GM12878 (cell line): ENCODE data around the gene PRKCE. TPM values are rescaled to one million over a fixed set of nuclear protein-coding genes. Genes with fewer than 3 reads are reported as not detected.

Experiments used
- ATAC-seq: fragments of 200-7000 bp; cut with Tn5 transposase; 3 replicates; pipeline ENCODE4 v1.9.1; 2020; ENCODE audit warnings: mild to moderate bottlenecking, moderate library complexity
- BruUV-seq: library from RNA; stranded (reverse); fragments of 400-500 nt; replicated peaks from 2 replicates; lab custom pipeline; 2021; lab: Mats Ljungman, UMichigan
- CTCF ChIA-PET: fragments of 300-600 bp; sonication (Branson Sonifier 250); formaldehyde crosslinking; extraction: SDS; loops from one replicate; lab custom pipeline; 2021; ENCODE audit warnings: inconsistent platforms; lab: Yijun Ruan, JAX
- POLR2A ChIA-PET: fragments of 350-600 bp; formaldehyde crosslinking; extraction: SDS; loops from one replicate; lab custom pipeline; 2021; ENCODE audit warnings: inconsistent platforms; lab: Charles Lee
- RAD21 ChIA-PET: fragments of 300-600 bp; sonication (Branson Sonifier 250); formaldehyde crosslinking; loops from one replicate; lab custom pipeline; 2023; ENCODE audit warnings: antibody characterized with exemption; ENCODE audit not compliant: unreplicated experiment; lab: Charles Lee
- SMC1A ChIA-PET: fragments of 300-600 bp; sonication (Branson Sonifier 250); formaldehyde crosslinking; loops from one replicate; lab custom pipeline; 2023; ENCODE audit not compliant: unreplicated experiment, uncharacterized antibody; lab: Charles Lee
- DNase-seq: peaks from one replicate; pipeline ENCODE4 v3.0.0-alpha.2; 2011; ENCODE audit warnings: low read depth, low spot score
- FAIRE-seq: peaks from 3 replicates; lab custom pipeline; 2011; peaks lifted over from hg19 to GRCh38; lab: Jason Lieb, UNC
- H2AFZ ChIP-seq: 2 replicates; pipeline ENCODE4 v1.6.0; 2011; ENCODE audit warnings: low read depth, low read length, control low read depth; ENCODE audit not compliant: control insufficient read depth
- H3K27ac ChIP-seq: 2 replicates; pipeline ENCODE4 v1.5.1; 2011; ENCODE audit warnings: control low read depth; ENCODE audit not compliant: control insufficient read depth, insufficient read depth
- H3K27me3 ChIP-seq, 2 experiments: replicated peaks in 1 of 2; 2 replicates each; pipeline versions ENCODE4 v1.6.0 to v1.6.1; 2011; ENCODE audit warnings: low read length in 1 of 2; ENCODE audit not compliant: control insufficient read depth in 2 of 2, insufficient read depth in 2 of 2
- H3K36me3 ChIP-seq, 2 experiments: 2 replicates each; pipeline ENCODE4 v1.5.1; 2011; ENCODE audit warnings: low read length in 1 of 2; ENCODE audit not compliant: control insufficient read depth in 2 of 2, insufficient read depth in 2 of 2
- H3K4me1 ChIP-seq: 2 replicates; pipeline ENCODE4 v1.6.1; 2011; ENCODE audit warnings: mild to moderate bottlenecking, low read length, moderate library complexity, mixed read lengths; ENCODE audit not compliant: control insufficient read depth, insufficient read depth
- H3K4me2 ChIP-seq: 2 replicates; pipeline ENCODE4 v1.6.0; 2011; ENCODE audit warnings: control low read depth; ENCODE audit not compliant: control insufficient read depth, insufficient read depth
- H3K4me3 ChIP-seq: fragments of 200-600 bp; sonication (generic); 2 replicates; pipeline ENCODE4 v1.5.1; 2016
- H3K79me2 ChIP-seq: 2 replicates; pipeline ENCODE4 v1.6.0; 2011; ENCODE audit warnings: low read length; ENCODE audit not compliant: control insufficient read depth, insufficient read depth
- H3K9ac ChIP-seq: 2 replicates; pipeline ENCODE4 v1.8.0; 2011; ENCODE audit warnings: low read length, control low read depth, mixed read lengths; ENCODE audit not compliant: control insufficient read depth, insufficient read depth
- H3K9me3 ChIP-seq: replicated peaks from 3 replicates; pipeline ENCODE4 v1.5.1; 2011; ENCODE audit warnings: mild to moderate bottlenecking, low read length; ENCODE audit not compliant: control insufficient read depth, insufficient read depth
- H4K20me1 ChIP-seq: 2 replicates; pipeline ENCODE4 v1.6.0; 2011; ENCODE audit not compliant: control insufficient read depth, insufficient read depth
- BACH1 ChIP-seq: fragments of 450-650 bp; IDR thresholded peaks from 2 replicates; pipeline ENCODE4 v1.6.1; 2017; ENCODE audit warnings: mild to moderate bottlenecking, borderline replicate concordance
- FOXK2 ChIP-seq: fragments of 450-650 bp; IDR thresholded peaks from 2 replicates; pipeline ENCODE4 v1.6.1; 2017; ENCODE audit warnings: mild to moderate bottlenecking, moderate library complexity
- KAT2A ChIP-seq: conservative IDR thresholded peaks from 2 replicates; pipeline ENCODE4 v1.6.1; 2011; ENCODE audit warnings: low read depth, low read length; ENCODE audit not compliant: control insufficient read depth
- LARP7 ChIP-seq: fragments of 450-650 bp; IDR thresholded peaks from 2 replicates; pipeline ENCODE4 v1.6.1; 2017; ENCODE audit warnings: mild to moderate bottlenecking
- RAD51 ChIP-seq: fragments of 450-650 bp; IDR thresholded peaks from 2 replicates; pipeline ENCODE4 v1.6.1; 2016; ENCODE audit warnings: moderate library complexity, mild to moderate bottlenecking, inconsistent platforms
- RBBP5 ChIP-seq: fragments of 200-600 bp; sonication (generic); conservative IDR thresholded peaks from 2 replicates; pipeline ENCODE4 v1.6.1; 2016
- SKIL ChIP-seq: fragments of 450-650 bp; IDR thresholded peaks from 2 replicates; pipeline ENCODE4 v1.6.1; 2017; ENCODE audit warnings: mild to moderate bottlenecking, low read depth, inconsistent platforms; ENCODE audit not compliant: poor library complexity, severe bottlenecking
- WGBS: methylation state at CpG from one replicate; pipeline ENCODE4 v1.1.6; 2016; ENCODE audit warnings: low lambda C conversion rate; ENCODE audit not compliant: insufficient replicate concordance, insufficient coverage; ENCODE audit errors: missing lambda C conversion rate; 5-methylcytosine and 5-hydroxymethylcytosine counted together
- in situ Hi-C: fragments of 300-500 bp; cut with MboI; formaldehyde crosslinking; loops from 9 replicates; pipeline ENCODE4 v1.14.3; 2018; ENCODE audit warnings: mixed read lengths
- intact Hi-C: fragments of 100-400 bp; cut with micrococcal nuclease; formaldehyde crosslinking; loops from one replicate; pipeline ENCODE4 v1.14.2; 2022; ENCODE audit not compliant: unreplicated experiment
- polyA plus RNA-seq, 11 experiments: library from polyadenylated mRNA; depleted of rRNA in 4 of 11; unstranded in 6 of 11; stranded (reverse) in 5 of 11; fragments of >200 nt; fragmentation: Nextera tagmentation in 4 of 11; fragmentation: Illumina TruSeq in 1 of 11; extraction: Ambion mirVana in 4 of 11; extraction: Trizol in 1 of 11; gene quantifications; 1 replicate in 1 of 11; 2 replicates in 10 of 11; pipeline versions ENCODE4 v1.2.1 to v1.2.3, GENCODE V29; 2011 to 2016; ENCODE audit warnings: inconsistent platforms in 2 of 11, missing spikeins in 2 of 11, low read depth in 1 of 11
- total RNA-seq, 4 experiments: library from RNA; depleted of rRNA in 3 of 4; stranded (reverse); fragments of >200 nt in 3 of 4; fragmentation: Illumina TruSeq in 1 of 4; extraction: Trizol in 1 of 4; gene quantifications; 2 replicates each; pipeline versions ENCODE4 v1.2.1 to v1.2.3, GENCODE V29; 2013 to 2021
- TF ChIP-seq, protein P1 (sequence below): fragments of 450-650 bp; IDR thresholded peaks from 2 replicates; pipeline ENCODE4 v1.6.1; 2017; ENCODE audit warnings: antibody characterized with exemption, mild to moderate bottlenecking, moderate library complexity

Gene PRKCE
- total and polyA plus RNA-seq, 10 of the 15 experiments (the other 5 are each of a cell fraction or from before 2014, with no cell fraction given): 2.6 to 28.2 (median 11.3) TPM

DNA sequence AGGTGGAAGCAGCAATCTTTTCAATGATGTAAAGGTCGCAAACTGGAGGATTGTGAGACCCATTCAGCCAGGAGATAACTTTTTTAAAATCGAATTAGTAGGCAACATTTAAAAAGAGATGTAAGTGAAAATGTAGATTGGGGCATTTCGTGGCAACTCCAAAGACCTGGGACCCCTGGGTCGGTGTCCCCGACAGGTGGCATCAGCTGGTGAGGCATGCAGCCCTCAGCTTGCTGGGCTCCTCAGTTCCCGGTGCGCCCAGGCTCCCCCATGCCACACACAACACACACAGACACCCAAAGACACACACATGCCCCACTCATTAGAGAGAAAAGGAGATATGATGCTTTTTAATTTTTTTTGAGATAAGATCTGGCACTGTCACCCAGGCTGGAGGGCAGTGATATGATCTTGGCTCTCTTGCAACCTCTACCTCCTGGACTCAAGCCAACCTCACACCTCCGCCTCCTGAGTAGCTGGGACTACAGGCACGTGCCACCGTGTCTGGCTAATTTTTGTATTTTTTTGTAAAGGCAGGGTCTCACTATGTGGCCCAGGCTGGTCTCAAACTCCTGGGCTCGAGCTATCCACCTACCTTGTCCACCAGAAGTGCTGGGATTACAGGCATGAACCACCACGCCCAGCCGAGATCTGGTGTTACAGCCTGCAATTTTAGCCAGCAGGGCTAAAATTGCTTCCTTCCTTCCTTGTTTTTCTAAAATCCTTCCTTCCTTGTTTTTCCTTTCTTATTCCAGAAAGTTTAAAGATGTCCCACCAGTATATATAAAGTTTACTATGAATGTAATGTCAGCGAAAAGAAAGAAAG, 523.1 kb downstream of the PRKCE start:
- H3K4me3 ChIP-seq: no peak overlapping the region
- WGBS: 55% methylated on average over 14 of the region's 14 CpGs
- FAIRE-seq: no peak
- H3K79me2 ChIP-seq: no peaks in the 10 kb centered on the region
- no peaks in the 10 kb centered on the region for H3K27me3 ChIP-seq
- no peak for ATAC-seq
- in situ Hi-C loops: no loop called here
- H4K20me1 ChIP-seq: no peaks in the 10 kb centered on the region
- no TSS peak for BruUV-seq
- no peaks in the 10 kb centered on the region for H3K36me3 ChIP-seq
- intact Hi-C loops: no loop called here
- H3K9me3 ChIP-seq: no peaks in the 10 kb centered on the region
- no peak overlapping the region for H2AFZ ChIP-seq
- no peak for TF ChIP-seq RBBP5
- no peak for TF ChIP-seq FOXK2
- no peak for TF ChIP-seq LARP7
- no peak for TF ChIP-seq BACH1
- no peak for TF ChIP-seq KAT2A
- TF ChIP-seq, protein P1, sequence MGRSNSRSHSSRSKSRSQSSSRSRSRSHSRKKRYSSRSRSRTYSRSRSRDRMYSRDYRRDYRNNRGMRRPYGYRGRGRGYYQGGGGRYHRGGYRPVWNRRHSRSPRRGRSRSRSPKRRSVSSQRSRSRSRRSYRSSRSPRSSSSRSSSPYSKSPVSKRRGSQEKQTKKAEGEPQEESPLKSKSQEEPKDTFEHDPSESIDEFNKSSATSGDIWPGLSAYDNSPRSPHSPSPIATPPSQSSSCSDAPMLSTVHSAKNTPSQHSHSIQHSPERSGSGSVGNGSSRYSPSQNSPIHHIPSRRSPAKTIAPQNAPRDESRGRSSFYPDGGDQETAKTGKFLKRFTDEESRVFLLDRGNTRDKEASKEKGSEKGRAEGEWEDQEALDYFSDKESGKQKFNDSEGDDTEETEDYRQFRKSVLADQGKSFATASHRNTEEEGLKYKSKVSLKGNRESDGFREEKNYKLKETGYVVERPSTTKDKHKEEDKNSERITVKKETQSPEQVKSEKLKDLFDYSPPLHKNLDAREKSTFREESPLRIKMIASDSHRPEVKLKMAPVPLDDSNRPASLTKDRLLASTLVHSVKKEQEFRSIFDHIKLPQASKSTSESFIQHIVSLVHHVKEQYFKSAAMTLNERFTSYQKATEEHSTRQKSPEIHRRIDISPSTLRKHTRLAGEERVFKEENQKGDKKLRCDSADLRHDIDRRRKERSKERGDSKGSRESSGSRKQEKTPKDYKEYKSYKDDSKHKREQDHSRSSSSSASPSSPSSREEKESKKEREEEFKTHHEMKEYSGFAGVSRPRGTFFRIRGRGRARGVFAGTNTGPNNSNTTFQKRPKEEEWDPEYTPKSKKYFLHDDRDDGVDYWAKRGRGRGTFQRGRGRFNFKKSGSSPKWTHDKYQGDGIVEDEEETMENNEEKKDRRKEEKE: no peak
- no peak for TF ChIP-seq SKIL
- TF ChIP-seq RAD51: no peak
- ChIA-PET POLR2A (no interaction called here), CTCF (interaction anchor here (1.1 kb wide), 1 partner anchor 288 kb away, joined by 3 read pairs; no protein-coding TSS in a partner anchor), RAD21 (no interaction called here), SMC1A (interaction anchor here (1.1 kb wide), 1 partner anchor 55 kb away, joined by 4 read pairs; no protein-coding TSS in a partner anchor)
- H3K9ac ChIP-seq: no peak overlapping the region
- H3K4me2 ChIP-seq: no peak overlapping the region
- no peak overlapping the region for H3K27ac ChIP-seq
- H3K4me1 ChIP-seq: no peaks in the 10 kb centered on the region
- no peak for DNase-seq
